A549 (cell line): ENCODE results near the gene PTPRE. TPM values are rescaled to one million over a fixed set of nuclear protein-coding genes. Genes with fewer than 3 reads are reported as not detected.

Source experiments
- ATAC-seq, 2 experiments: fragments of 200-7000 bp in 1 of 2; fragments of >200 bp in 1 of 2; cut with Nextera tagmentation in 1 of 2; cut with Tn5 transposase in 1 of 2; 3 replicates each; pipeline versions ENCODE4 v1.8.0 to v1.9.1; 2018 to 2020; ENCODE audit warnings: mild to moderate bottlenecking in 1 of 2, moderate library complexity in 1 of 2
- CTCF ChIA-PET: fragments of 300-600 bp; sonication (Branson Sonifier 250); formaldehyde crosslinking; extraction: SDS; loops from one replicate; lab custom pipeline; 2021; ENCODE audit warnings: antibody characterized with exemption, inconsistent platforms; lab: Yijun Ruan, JAX
- POLR2A ChIA-PET: fragments of 350-600 bp; formaldehyde crosslinking; extraction: SDS; loops from one replicate; lab custom pipeline; 2021; ENCODE audit warnings: antibody characterized with exemption, inconsistent platforms; lab: Yijun Ruan, JAX
- DNase-seq, 2 experiments: peaks; one replicate each; pipeline versions ENCODE4 v3.0.0 to v3.0.0-alpha.2; 2011 to 2016; ENCODE audit warnings: low read depth in 1 of 2, low spot score in 1 of 2
- FAIRE-seq: peaks from 2 replicates; lab custom pipeline; 2011; peaks lifted over from hg19 to GRCh38; lab: Jason Lieb, UNC
- H3K27ac ChIP-seq, 2 experiments: fragments of >200 bp; sonication (Bioruptor Twin); formaldehyde crosslinking; 3 replicates each; pipeline ENCODE4 v1.5.1; 2016 to 2017
- H3K4me1 ChIP-seq: fragments of >200 bp; sonication (Bioruptor Twin); formaldehyde crosslinking; 3 replicates; pipeline ENCODE4 v1.6.1; 2016
- H3K4me2 ChIP-seq: fragments of >200 bp; sonication (Bioruptor Twin); formaldehyde crosslinking; 3 replicates; pipeline ENCODE4 v1.6.1; 2016
- H3K4me3 ChIP-seq: fragments of >200 bp; sonication (Bioruptor Twin); formaldehyde crosslinking; 3 replicates; pipeline ENCODE4 v1.5.1; 2016
- H3K9me3 ChIP-seq: fragments of >200 bp; sonication (Bioruptor Twin); formaldehyde crosslinking; 3 replicates; pipeline ENCODE4 v1.6.1; 2016
- ATOH8 ChIP-seq: fragments of 250-450 bp; sonication (Bioruptor Pico); IDR thresholded peaks from 2 replicates; pipeline ENCODE4 v1.5.0; 2020; ENCODE audit warnings: low read depth, mild to moderate bottlenecking, moderate library complexity
- BHLHE40 ChIP-seq: IDR thresholded peaks from 2 replicates; pipeline ENCODE4 v1.6.1; 2012; ENCODE audit warnings: low read depth, low read length, inconsistent platforms
- CEBPB ChIP-seq, 2 experiments: fragments of >200 bp in 1 of 2; sonication (Bioruptor Twin) in 1 of 2; formaldehyde crosslinking in 1 of 2; IDR thresholded peaks; 2 replicates each; pipeline ENCODE4 v1.6.1; 2012 to 2016
- CHD4 ChIP-seq: fragments of 200-600 bp; sonication (generic); IDR thresholded peaks from 2 replicates; pipeline ENCODE4 v1.6.1; 2016; ENCODE audit warnings: antibody characterized with exemption, mild to moderate bottlenecking, borderline replicate concordance
- EHMT2 ChIP-seq: fragments of 200-600 bp; sonication (generic); IDR thresholded peaks from 2 replicates; pipeline ENCODE4 v1.6.1; 2016; ENCODE audit warnings: antibody characterized with exemption, low read depth, mild to moderate bottlenecking, moderate library complexity
- EP300 ChIP-seq, 2 experiments: fragments of >200 bp; sonication (Bioruptor Twin); formaldehyde crosslinking; IDR thresholded peaks; 2 replicates in 1 of 2; 3 replicates in 1 of 2; pipeline ENCODE4 v1.6.1; 2016 to 2017
- FOSB ChIP-seq: fragments of 250-450 bp; sonication (Bioruptor Pico); IDR thresholded peaks from 2 replicates; pipeline ENCODE4 v1.5.0; 2020; ENCODE audit warnings: mild to moderate bottlenecking, moderate library complexity
- FOSL2 ChIP-seq, 2 experiments: fragments of 450-650 bp in 1 of 2; fragments of >200 bp in 1 of 2; sonication (Bioruptor Twin) in 1 of 2; formaldehyde crosslinking; IDR thresholded peaks; 2 replicates each; pipeline versions ENCODE4 v1.5.0 to v1.6.1; 2016 to 2020; ENCODE audit warnings: mild to moderate bottlenecking in 1 of 2, moderate library complexity in 1 of 2
- HMGXB4 ChIP-seq: fragments of 250-450 bp; sonication (Bioruptor Pico); IDR thresholded peaks from 2 replicates; pipeline ENCODE4 v1.5.0; 2021; ENCODE audit warnings: mild to moderate bottlenecking, moderate library complexity, borderline replicate concordance
- HOXA7 ChIP-seq: fragments of 250-450 bp; sonication (Bioruptor Pico); IDR thresholded peaks from 2 replicates; pipeline ENCODE4 v1.5.0; 2020; ENCODE audit warnings: mild to moderate bottlenecking, moderate library complexity
- HOXB5 ChIP-seq: fragments of 250-450 bp; sonication (Bioruptor Pico); IDR thresholded peaks from 2 replicates; pipeline ENCODE4 v1.5.0; 2020; ENCODE audit warnings: mild to moderate bottlenecking, moderate library complexity
- KDM5A ChIP-seq: fragments of 200-600 bp; sonication (generic); IDR thresholded peaks from 2 replicates; pipeline ENCODE4 v1.6.1; 2016; ENCODE audit warnings: antibody characterized with exemption, mild to moderate bottlenecking
- MAFK ChIP-seq: fragments of 450-650 bp; IDR thresholded peaks from 2 replicates; pipeline ENCODE4 v1.6.1; 2014; ENCODE audit not compliant: partially characterized antibody
- MAZ ChIP-seq: fragments of 150-350 bp; IDR thresholded peaks from 2 replicates; pipeline ENCODE4 v1.6.1; 2014; ENCODE audit warnings: antibody characterized with exemption, low read depth, low read length, borderline replicate concordance
- MYC ChIP-seq: IDR thresholded peaks from 2 replicates; pipeline ENCODE4 v1.6.1; 2012; ENCODE audit warnings: mild to moderate bottlenecking, inconsistent platforms, low read length, improper control_type of control experiment, borderline replicate concordance
- NFE2L2 ChIP-seq: fragments of 150-350 bp; conservative IDR thresholded peaks from 2 replicates; pipeline ENCODE4 v1.6.1; 2014; ENCODE audit warnings: low read length
- PBX3 ChIP-seq: IDR thresholded peaks from 2 replicates; pipeline ENCODE4 v1.6.1; 2012
- POLR2AphosphoS2 ChIP-seq: conservative IDR thresholded peaks from 2 replicates; pipeline ENCODE4 v1.6.1; 2012; ENCODE audit warnings: low read length, improper control_type of control experiment, inconsistent platforms
- RARB ChIP-seq: fragments of 250-450 bp; sonication (Bioruptor Pico); IDR thresholded peaks from 2 replicates; pipeline ENCODE4 v1.8.0; 2021; ENCODE audit warnings: mild to moderate bottlenecking, moderate library complexity
- RCOR1 ChIP-seq: fragments of 150-350 bp; IDR thresholded peaks from 2 replicates; pipeline ENCODE4 v1.6.1; 2014; ENCODE audit warnings: antibody characterized with exemption, low read length, low read depth
- RNF2 ChIP-seq: fragments of 200-600 bp; sonication (generic); IDR thresholded peaks from 2 replicates; pipeline ENCODE4 v1.6.1; 2016; ENCODE audit warnings: low read depth, mild to moderate bottlenecking, antibody characterized with exemption, moderate library complexity, borderline replicate concordance
- SMC3 ChIP-seq: fragments of >200 bp; sonication (Bioruptor Twin); formaldehyde crosslinking; IDR thresholded peaks from 3 replicates; pipeline ENCODE4 v1.6.1; 2018; ENCODE audit warnings: inconsistent platforms
- SREBF2 ChIP-seq: fragments of 450-650 bp; IDR thresholded peaks from 2 replicates; pipeline ENCODE4 v1.6.1; 2014; ENCODE audit warnings: mild to moderate bottlenecking, moderate library complexity
- TP53 ChIP-seq: fragments of 250-450 bp; sonication (Bioruptor Pico); IDR thresholded peaks from 2 replicates; pipeline ENCODE4 v1.5.0; 2021; ENCODE audit warnings: mild to moderate bottlenecking, moderate library complexity
- ZC3H11A ChIP-seq: fragments of 450-650 bp; IDR thresholded peaks from 2 replicates; pipeline ENCODE4 v1.6.1; 2014; ENCODE audit warnings: antibody characterized with exemption, mild to moderate bottlenecking
- ZFP36 ChIP-seq: fragments of 450-650 bp; IDR thresholded peaks from 2 replicates; pipeline ENCODE4 v1.6.1; 2014; ENCODE audit warnings: borderline replicate concordance; ENCODE audit not compliant: partially characterized antibody
- ZSCAN20 ChIP-seq: fragments of 250-450 bp; sonication (Bioruptor Pico); IDR thresholded peaks from 2 replicates; pipeline ENCODE4 v1.8.0; 2022; ENCODE audit warnings: mild to moderate bottlenecking, moderate library complexity
- WGBS: methylation state at CpG from one replicate; pipeline ENCODE4 v1.1.6; 2017; ENCODE audit errors: missing lambda C conversion rate; 5-methylcytosine and 5-hydroxymethylcytosine counted together
- polyA plus RNA-seq, 4 experiments: library from polyadenylated mRNA; depleted of rRNA in 3 of 4; stranded (reverse); fragments of >200 nt; fragmentation: RNase III in 1 of 4; extraction: RNeasy Plus Mini Kit Qiagen cat#74134 plus additional on column Dnase treatment in 1 of 4; gene quantifications; 2 replicates in 3 of 4; 3 replicates in 1 of 4; pipeline ENCODE4 v1.2.3, GENCODE V29; 2011 to 2017

Gene PTPRE
- polyA plus RNA-seq, 2 of the 4 experiments (the other 2 are of a cell fraction): 0.31 to 1.5 TPM

- POLR2A ChIA-PET: no interaction called here
- Histone ChIP-seq H3K4me1 (peaks cover 12% of the 10 kb centered on the region), H3K4me3 (no peak overlapping the region), H3K4me2 (no peak overlapping the region), H3K27ac (no peak overlapping the region), H3K9me3 (no peaks in the 10 kb centered on the region)
- ATAC-seq (no peak), FAIRE-seq (no peak), DNase-seq (no peak)
- TF ChIP-seq NFE2L2 (no peak), RCOR1 (no peak), MYC (no peak), MAFK (no peak), TP53 (no peak), RARB (no peak), EP300 (IDR thresholded peaks at IDR 0.05) (no peak), CEBPB (IDR thresholded peaks at IDR 0.05) (no peak), RNF2 (no peak), MAZ (no peak), POLR2AphosphoS2 (no peak), HOXB5 (CRISPR knock-in tag) (no peak)
- WGBS: 63% methylated on average over 6 of the region's 6 CpGs
- CTCF ChIA-PET: no interaction called here
These were observed 89.0 kb downstream of the PTPRE start for GRCh38 chr10:127995939-127996338.

GRCh38 chr10:127996586-127996985 lies 89.7 kb downstream of the PTPRE start:
- 75% methylated on average over 5 of the region's 5 CpGs for WGBS
- no peak for ATAC-seq
- H3K4me3 ChIP-seq: no peak overlapping the region
- TF ChIP-seq RARB (no peak), RCOR1 (no peak), EHMT2 (no peak), CHD4 (no peak), FOSL2 (IDR thresholded peaks at IDR 0.05) (no peak), FOSL2 (CRISPR knock-in tag; IDR thresholded peaks at IDR 0.05) (no peak), KDM5A (no peak), PBX3 (no peak), HOXA7 (CRISPR knock-in tag) (no peak), ZC3H11A (no peak), FOSB (no peak), POLR2AphosphoS2 (no peak), HMGXB4 (CRISPR knock-in tag) (no peak), BHLHE40 (no peak), SREBF2 (no peak), SMC3 (no peak), ATOH8 (CRISPR knock-in tag) (no peak), ZFP36 (no peak), ZSCAN20 (CRISPR knock-in tag) (no peak)
- TF ChIP-seq, all 56 proteins: peak for 0
- no peak overlapping the region for H3K4me2 ChIP-seq
- ChIA-PET CTCF (no interaction called here), POLR2A (no interaction called here)
- FAIRE-seq (no peak), DNase-seq (no peak)
- no peak overlapping the region for H3K27ac ChIP-seq
- no peaks in the 10 kb centered on the region for H3K9me3 ChIP-seq
- peaks cover 7% of the 10 kb centered on the region for H3K4me1 ChIP-seq
